H9 (cell line): Measurements from ENCODE around the gene SPRN. TPM values are rescaled to one million over a fixed set of nuclear protein-coding genes. Genes with fewer than 3 reads are reported as not detected.

Experiments used
- DNase-seq: peaks from one replicate; pipeline ENCODE4 v3.0.0-alpha.2; 2017
- H2AFZ ChIP-seq: one replicate; pipeline ENCODE4 v1.6.1; 2013; ENCODE audit warnings: mild to moderate bottlenecking, low read length, control low read depth, moderate library complexity
- H2AK5ac ChIP-seq: 2 replicates; pipeline ENCODE4 v1.6.1; 2013; ENCODE audit warnings: low read length, control low read depth, mixed read lengths; ENCODE audit not compliant: insufficient read length
- H2BK120ac ChIP-seq: one replicate; pipeline ENCODE4 v1.6.1; 2013; ENCODE audit warnings: low read depth, mild to moderate bottlenecking, low read length, control low read depth, inconsistent platforms; ENCODE audit not compliant: poor library complexity, severe bottlenecking
- H2BK12ac ChIP-seq: 2 replicates; pipeline ENCODE4 v1.6.1; 2013; ENCODE audit warnings: low read length, control low read depth, mixed read lengths, low read depth; ENCODE audit not compliant: insufficient read length
- H2BK15ac ChIP-seq: 2 replicates; pipeline ENCODE4 v1.6.1; 2013; ENCODE audit warnings: low read depth, low read length, control low read depth
- H2BK20ac ChIP-seq: one replicate; pipeline ENCODE4 v1.6.1; 2013; ENCODE audit warnings: low read depth, mild to moderate bottlenecking, low read length, control low read depth, inconsistent platforms; ENCODE audit not compliant: poor library complexity, severe bottlenecking
- H2BK5ac ChIP-seq: 2 replicates; pipeline ENCODE4 v1.6.1; 2013; ENCODE audit warnings: low read length, control low read depth, mixed read lengths; ENCODE audit not compliant: insufficient read length
- H3K14ac ChIP-seq: 2 replicates; pipeline ENCODE4 v1.6.1; 2013; ENCODE audit warnings: low read length, control low read depth; ENCODE audit not compliant: insufficient read depth
- H3K18ac ChIP-seq: 2 replicates; pipeline ENCODE4 v1.6.1; 2013; ENCODE audit warnings: low read depth, mild to moderate bottlenecking, mixed read lengths, low read length, control low read depth; ENCODE audit not compliant: insufficient read length
- H3K23ac ChIP-seq: 2 replicates; pipeline ENCODE4 v1.6.1; 2013; ENCODE audit warnings: low read length, control low read depth, mixed read lengths, low read depth; ENCODE audit not compliant: insufficient read length
- H3K23me2 ChIP-seq: 2 replicates; pipeline ENCODE4 v1.6.1; 2013; ENCODE audit warnings: low read depth, mild to moderate bottlenecking, mixed read lengths, low read length, control low read depth; ENCODE audit not compliant: insufficient read length, poor library complexity, severe bottlenecking
- H3K27ac ChIP-seq: 2 replicates; pipeline ENCODE4 v1.5.1; 2013; ENCODE audit warnings: low read length, control low read depth, mixed read lengths, low read depth; ENCODE audit not compliant: insufficient read length
- H3K27me3 ChIP-seq: 2 replicates; pipeline ENCODE4 v1.6.1; 2013; ENCODE audit warnings: low read length, control low read depth, inconsistent platforms; ENCODE audit not compliant: insufficient read depth
- H3K4ac ChIP-seq: 2 replicates; pipeline ENCODE4 v1.6.1; 2013; ENCODE audit warnings: low read depth, mild to moderate bottlenecking, control low read depth, inconsistent platforms, low read length, moderate library complexity
- H3K4me1 ChIP-seq: 2 replicates; pipeline ENCODE4 v1.6.1; 2013; ENCODE audit warnings: low read length, control low read depth, inconsistent platforms; ENCODE audit not compliant: insufficient read depth
- H3K4me2 ChIP-seq: 2 replicates; pipeline ENCODE4 v1.6.1; 2013; ENCODE audit warnings: low read length, control low read depth, mixed read lengths; ENCODE audit not compliant: insufficient read length, insufficient read depth
- H3K56ac ChIP-seq: 2 replicates; pipeline ENCODE4 v1.6.1; 2013; ENCODE audit warnings: low read depth, mild to moderate bottlenecking, mixed read lengths, low read length, control low read depth; ENCODE audit not compliant: insufficient read length
- H3K79me1 ChIP-seq: 2 replicates; pipeline ENCODE4 v1.6.1; 2013; ENCODE audit warnings: low read depth, mild to moderate bottlenecking, moderate library complexity, low read length, control low read depth, inconsistent platforms; ENCODE audit not compliant: insufficient read depth, poor library complexity, severe bottlenecking
- H3K79me2 ChIP-seq: 2 replicates; pipeline ENCODE4 v1.6.1; 2013; ENCODE audit warnings: low read length, control low read depth, inconsistent platforms; ENCODE audit not compliant: insufficient read depth
- H3K9ac ChIP-seq: 2 replicates; pipeline ENCODE4 v1.6.1; 2013; ENCODE audit warnings: low read length, control low read depth, mixed read lengths; ENCODE audit not compliant: insufficient read length; ENCODE audit errors: extremely low read depth
- H3K9me3 ChIP-seq: one replicate; pipeline ENCODE4 v1.6.1; 2013; ENCODE audit warnings: low read depth, low read length, inconsistent platforms; ENCODE audit not compliant: control insufficient read depth
- H3T11ph ChIP-seq: one replicate; pipeline ENCODE4 v1.6.1; 2013; ENCODE audit warnings: mild to moderate bottlenecking, low read length, control low read depth, inconsistent platforms
- H4K20me1 ChIP-seq: one replicate; pipeline ENCODE4 v1.6.1; 2013; ENCODE audit not compliant: control insufficient read depth, insufficient read length, insufficient read depth
- H4K5ac ChIP-seq: 2 replicates; pipeline ENCODE4 v1.6.1; 2013; ENCODE audit warnings: low read depth, mild to moderate bottlenecking, mixed read lengths, low read length, control low read depth; ENCODE audit not compliant: insufficient read length
- H4K8ac ChIP-seq: replicated peaks from 2 replicates; pipeline ENCODE4 v1.6.1; 2013; ENCODE audit warnings: low read length, control low read depth, mixed read lengths, low read depth; ENCODE audit not compliant: insufficient read length
- H4K91ac ChIP-seq: 2 replicates; pipeline ENCODE4 v1.6.1; 2013; ENCODE audit warnings: low read depth, mild to moderate bottlenecking, moderate library complexity, mixed read lengths, low read length, control low read depth; ENCODE audit not compliant: insufficient read length
- H3K27ac Mint-ChIP-seq, 3 experiments: 2 replicates in 2 of 3; 3 replicates in 1 of 3; pipeline ENCODE4 v1.8.0; 2020 to 2021; ENCODE audit warnings: mixed read lengths in 3 of 3, mild to moderate bottlenecking in 1 of 3, moderate library complexity in 1 of 3
- H3K27me3 Mint-ChIP-seq: 2 replicates; pipeline ENCODE4 v1.8.0; 2021; ENCODE audit warnings: low read depth, mild to moderate bottlenecking, moderate library complexity, mixed read lengths
- H3K36me3 Mint-ChIP-seq, 3 experiments: 2 replicates in 2 of 3; 3 replicates in 1 of 3; pipeline ENCODE4 v1.8.0; 2020 to 2021; ENCODE audit warnings: low read depth in 3 of 3, mixed read lengths in 3 of 3; ENCODE audit not compliant: insufficient read depth in 1 of 3
- H3K4me1 Mint-ChIP-seq, 2 experiments: 2 replicates each; pipeline ENCODE4 v1.8.0; 2020; ENCODE audit warnings: mixed read lengths in 2 of 2
- H3K4me3 Mint-ChIP-seq, 2 experiments: 2 replicates in 1 of 2; 3 replicates in 1 of 2; pipeline ENCODE4 v1.8.0; 2020 to 2021; ENCODE audit warnings: mild to moderate bottlenecking in 2 of 2, mixed read lengths in 2 of 2, moderate library complexity in 1 of 2
- H3K9me3 Mint-ChIP-seq, 2 experiments: 2 replicates in 1 of 2; 3 replicates in 1 of 2; pipeline ENCODE4 v1.8.0; 2020; ENCODE audit warnings: mild to moderate bottlenecking in 2 of 2, mixed read lengths in 2 of 2, moderate library complexity in 1 of 2
- WGBS: extraction: QIAGEN DNeasy Blood & Tissue Kit; methylation state at CpG from one replicate; pipeline ENCODE4 v1.1.7; 2013; ENCODE audit warnings: missing lambda C conversion rate, low lambda C conversion rate, mixed read lengths; ENCODE audit not compliant: insufficient read length; ENCODE audit errors: extremely low coverage; 5-methylcytosine and 5-hydroxymethylcytosine counted together
- total RNA-seq: library from RNA; stranded (reverse); gene quantifications from 2 replicates; pipeline ENCODE4 v1.2.1, GENCODE V29; 2021
- TF ChIP-seq, protein P1 (sequence below): fragments of 200-600 bp; sonication (generic); conservative IDR thresholded peaks from 3 replicates; pipeline ENCODE4 v1.8.0; 2021; ENCODE audit warnings: antibody characterized with exemption, mild to moderate bottlenecking

SPRN gene
- total RNA-seq, 1 experiment from 2014 or later, result 0.42 TPM

GRCh38 chr10:133452453-133452852 lies 28.0 kb upstream of the SPRN start:
- WGBS, result no CpG with 5 or more reads among the region's 4 CpGs
- H2BK20ac ChIP-seq, result no peak overlapping the region
- H2BK120ac ChIP-seq, result no peak overlapping the region
- H2BK12ac ChIP-seq, result no peak overlapping the region
- no peak for DNase-seq
- H3K4ac ChIP-seq, result no peak overlapping the region
- no peak overlapping the region for H4K8ac ChIP-seq
- peaks cover 6% of the 10 kb centered on the region for H3K27me3 Mint-ChIP-seq
- H3K36me3 Mint-ChIP-seq, result peaks cover 0 to 30% (median 7%) of the 10 kb centered on the region in 3 experiments; a peak in 4 of 7 replicates
- no peak overlapping the region for H2BK15ac ChIP-seq
- no peaks in the 10 kb centered on the region for H3K4me1 Mint-ChIP-seq
- H3K56ac ChIP-seq, result no peak overlapping the region
- H3T11ph ChIP-seq, result no peak overlapping the region
- no peak overlapping the region for H3K9ac ChIP-seq
- no peak overlapping the region for H3K23ac ChIP-seq
- H3K9me3 ChIP-seq, result peaks cover 81% of the 10 kb centered on the region
- TF ChIP-seq, protein P1, sequence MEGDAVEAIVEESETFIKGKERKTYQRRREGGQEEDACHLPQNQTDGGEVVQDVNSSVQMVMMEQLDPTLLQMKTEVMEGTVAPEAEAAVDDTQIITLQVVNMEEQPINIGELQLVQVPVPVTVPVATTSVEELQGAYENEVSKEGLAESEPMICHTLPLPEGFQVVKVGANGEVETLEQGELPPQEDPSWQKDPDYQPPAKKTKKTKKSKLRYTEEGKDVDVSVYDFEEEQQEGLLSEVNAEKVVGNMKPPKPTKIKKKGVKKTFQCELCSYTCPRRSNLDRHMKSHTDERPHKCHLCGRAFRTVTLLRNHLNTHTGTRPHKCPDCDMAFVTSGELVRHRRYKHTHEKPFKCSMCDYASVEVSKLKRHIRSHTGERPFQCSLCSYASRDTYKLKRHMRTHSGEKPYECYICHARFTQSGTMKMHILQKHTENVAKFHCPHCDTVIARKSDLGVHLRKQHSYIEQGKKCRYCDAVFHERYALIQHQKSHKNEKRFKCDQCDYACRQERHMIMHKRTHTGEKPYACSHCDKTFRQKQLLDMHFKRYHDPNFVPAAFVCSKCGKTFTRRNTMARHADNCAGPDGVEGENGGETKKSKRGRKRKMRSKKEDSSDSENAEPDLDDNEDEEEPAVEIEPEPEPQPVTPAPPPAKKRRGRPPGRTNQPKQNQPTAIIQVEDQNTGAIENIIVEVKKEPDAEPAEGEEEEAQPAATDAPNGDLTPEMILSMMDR, result no peak
- no peak overlapping the region for H2AK5ac ChIP-seq
- H3K18ac ChIP-seq, result no peak overlapping the region
- H3K4me3 Mint-ChIP-seq, result no peak overlapping the region
- H3K9me3 Mint-ChIP-seq, result peaks cover 86 to 100% of the 10 kb centered on the region in 2 experiments
- H3K14ac ChIP-seq, result no peak overlapping the region
- H4K5ac ChIP-seq, result no peak overlapping the region
- no peaks in the 10 kb centered on the region for H3K79me1 ChIP-seq
- H3K27ac ChIP-seq, result no peak overlapping the region
- no peaks in the 10 kb centered on the region for H3K79me2 ChIP-seq
- no peak overlapping the region for H4K91ac ChIP-seq
- no peak overlapping the region for H2AFZ ChIP-seq
- H3K23me2 ChIP-seq, result no peaks in the 10 kb centered on the region
- H3K4me2 ChIP-seq, result no peak overlapping the region
- no peaks in the 10 kb centered on the region for H3K27me3 ChIP-seq
- no peak overlapping the region for H3K27ac Mint-ChIP-seq
- no peaks in the 10 kb centered on the region for H3K4me1 ChIP-seq
- H4K20me1 ChIP-seq, result no peaks in the 10 kb centered on the region
- H2BK5ac ChIP-seq, result no peak overlapping the region
